GM12864 (cell line): Measurements from ENCODE around the gene ARHGAP9.
"Not testable (repeated sequence)": the region's sequence is repeated elsewhere in the genome, so short reads cannot be mapped to it uniquely, and the experiment has no call there.

Experiments
- DNase-seq: peaks from one replicate; pipeline ENCODE4 v3.0.0-alpha.2; 2011; ENCODE audit warnings: low read depth
- H3K4me3 ChIP-seq: 2 replicates; pipeline ENCODE4 v1.5.1; 2011; ENCODE audit warnings: mild to moderate bottlenecking, low read depth, low read length, control low read depth
- TF ChIP-seq, protein P1 (sequence below): IDR thresholded peaks from 2 replicates; pipeline ENCODE4 v1.5.1; 2011; ENCODE audit warnings: low read depth, mild to moderate bottlenecking, moderate library complexity, low read length, control low read depth, inconsistent platforms; ENCODE audit errors: missing control alignments

Gene ARHGAP9

DNA sequence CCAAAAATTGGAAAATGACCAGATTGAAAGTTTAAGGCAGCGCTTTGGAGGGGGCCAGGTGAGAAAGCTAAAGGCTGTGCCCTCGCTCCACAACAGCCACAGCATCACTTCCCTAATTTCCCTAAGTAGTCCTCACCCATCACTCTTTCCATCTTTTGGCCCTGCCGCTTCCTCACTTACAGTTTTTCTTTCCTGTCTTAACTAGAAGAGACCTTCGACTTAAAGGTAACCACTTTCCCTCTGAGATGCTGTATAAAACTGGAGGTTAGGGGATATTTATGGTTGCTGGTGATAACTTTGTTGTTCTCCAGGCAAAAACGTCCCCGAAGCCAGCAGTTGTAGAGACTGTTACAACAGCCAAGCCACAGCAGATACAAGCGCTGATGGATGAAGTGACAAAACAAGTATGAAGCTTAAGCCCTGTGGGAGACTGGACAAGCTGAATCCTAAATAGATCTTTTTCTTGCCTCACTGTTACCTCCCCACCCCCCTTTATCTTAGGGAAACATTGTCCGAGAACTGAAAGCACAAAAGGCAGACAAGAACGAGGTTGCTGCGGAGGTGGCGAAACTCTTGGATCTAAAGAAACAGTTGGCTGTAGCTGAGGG is 36.4 kb upstream of the ARHGAP9 start:
- H3K4me3 ChIP-seq, result no peak overlapping the region
- no peak for DNase-seq
- TF ChIP-seq, protein P1, sequence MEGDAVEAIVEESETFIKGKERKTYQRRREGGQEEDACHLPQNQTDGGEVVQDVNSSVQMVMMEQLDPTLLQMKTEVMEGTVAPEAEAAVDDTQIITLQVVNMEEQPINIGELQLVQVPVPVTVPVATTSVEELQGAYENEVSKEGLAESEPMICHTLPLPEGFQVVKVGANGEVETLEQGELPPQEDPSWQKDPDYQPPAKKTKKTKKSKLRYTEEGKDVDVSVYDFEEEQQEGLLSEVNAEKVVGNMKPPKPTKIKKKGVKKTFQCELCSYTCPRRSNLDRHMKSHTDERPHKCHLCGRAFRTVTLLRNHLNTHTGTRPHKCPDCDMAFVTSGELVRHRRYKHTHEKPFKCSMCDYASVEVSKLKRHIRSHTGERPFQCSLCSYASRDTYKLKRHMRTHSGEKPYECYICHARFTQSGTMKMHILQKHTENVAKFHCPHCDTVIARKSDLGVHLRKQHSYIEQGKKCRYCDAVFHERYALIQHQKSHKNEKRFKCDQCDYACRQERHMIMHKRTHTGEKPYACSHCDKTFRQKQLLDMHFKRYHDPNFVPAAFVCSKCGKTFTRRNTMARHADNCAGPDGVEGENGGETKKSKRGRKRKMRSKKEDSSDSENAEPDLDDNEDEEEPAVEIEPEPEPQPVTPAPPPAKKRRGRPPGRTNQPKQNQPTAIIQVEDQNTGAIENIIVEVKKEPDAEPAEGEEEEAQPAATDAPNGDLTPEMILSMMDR, result no peak

DNA sequence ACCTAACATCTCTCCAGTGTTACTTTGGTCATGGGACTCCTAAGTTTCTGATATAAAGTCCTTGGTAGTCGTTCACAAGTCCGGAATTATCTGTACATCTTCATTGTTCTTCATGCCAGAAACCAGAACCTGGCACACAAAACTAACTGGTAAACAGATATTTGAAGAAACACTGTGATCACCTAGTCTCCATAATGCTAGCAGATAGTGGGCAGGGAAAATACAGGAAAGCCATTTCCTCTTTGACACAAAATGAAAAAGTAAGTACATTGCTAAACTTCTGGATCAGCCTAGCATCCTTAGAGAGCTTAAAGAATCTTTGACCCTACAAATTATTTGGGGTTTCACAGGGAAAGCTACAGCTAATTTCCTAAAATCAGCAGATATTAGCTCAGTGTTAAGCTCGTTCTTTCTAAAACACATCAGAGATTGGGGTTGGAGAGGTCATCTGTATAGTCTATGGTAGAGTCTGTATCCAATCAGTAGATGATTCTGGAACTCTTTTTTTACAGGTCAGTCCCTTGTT is 35.8 kb upstream of the ARHGAP9 start:
- H3K4me3 ChIP-seq, result no peak overlapping the region
- no peak for DNase-seq
- TF ChIP-seq, protein P1, result no peak

DNA sequence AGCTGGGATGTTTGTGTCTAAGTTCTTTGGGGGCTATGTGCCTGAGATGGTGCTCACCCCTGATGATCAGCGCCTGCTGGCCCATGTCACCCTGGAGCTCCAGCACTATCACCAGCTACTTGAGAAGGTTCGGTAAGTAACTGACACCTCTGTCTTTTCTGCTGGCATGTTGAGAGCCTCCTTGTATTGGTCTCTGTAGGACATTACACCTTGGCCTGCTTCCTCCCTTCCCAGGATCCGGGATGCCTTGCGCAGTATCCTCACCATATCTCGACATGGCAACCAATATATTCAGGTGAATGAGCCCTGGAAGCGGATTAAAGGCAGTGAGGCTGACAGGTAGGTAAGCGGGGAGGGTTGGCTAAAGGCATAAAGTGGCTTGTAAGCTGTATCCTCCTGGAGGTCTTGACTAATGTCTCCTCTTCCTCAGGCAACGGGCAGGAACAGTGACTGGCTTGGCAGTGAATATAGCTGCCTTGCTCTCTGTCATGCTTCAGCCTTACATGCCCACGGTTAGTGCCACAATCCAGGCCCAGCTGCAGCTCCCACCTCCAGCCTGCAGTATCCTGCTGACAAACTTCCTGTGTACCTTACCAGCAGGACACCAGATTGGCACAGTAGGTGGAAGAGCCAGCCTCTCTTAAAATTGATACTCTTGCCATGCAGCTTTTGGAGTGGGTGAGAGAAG is 35.2 kb upstream of the ARHGAP9 start:
- H3K4me3 ChIP-seq, result no peak overlapping the region
- DNase-seq, result no peak

DNA sequence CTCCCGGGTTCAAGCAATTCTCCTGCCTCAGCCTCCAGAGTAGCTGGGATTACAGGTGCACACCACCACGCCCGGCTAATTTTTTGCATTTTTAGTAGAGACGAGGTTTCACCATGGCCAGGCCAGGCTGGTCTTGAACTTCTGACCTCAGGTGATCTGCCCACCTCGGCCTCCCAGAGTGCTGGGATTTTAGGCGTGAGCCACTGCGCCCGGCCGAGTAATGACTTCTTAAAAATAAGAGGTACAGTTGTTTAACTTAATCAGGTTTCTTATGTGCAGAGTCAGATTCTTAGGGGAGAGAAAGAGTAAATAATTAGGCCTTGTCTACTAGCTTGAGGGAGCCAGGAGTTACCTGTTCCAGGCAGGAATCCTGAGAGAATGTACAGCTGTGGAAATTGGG is 34.6 kb upstream of the ARHGAP9 start:
- not testable (repeated sequence) for DNase-seq, H3K4me3 ChIP-seq

More for the DNA sequence above, 35.2 kb upstream of the ARHGAP9 start:
- TF ChIP-seq, protein P1, result no peak

DNA sequence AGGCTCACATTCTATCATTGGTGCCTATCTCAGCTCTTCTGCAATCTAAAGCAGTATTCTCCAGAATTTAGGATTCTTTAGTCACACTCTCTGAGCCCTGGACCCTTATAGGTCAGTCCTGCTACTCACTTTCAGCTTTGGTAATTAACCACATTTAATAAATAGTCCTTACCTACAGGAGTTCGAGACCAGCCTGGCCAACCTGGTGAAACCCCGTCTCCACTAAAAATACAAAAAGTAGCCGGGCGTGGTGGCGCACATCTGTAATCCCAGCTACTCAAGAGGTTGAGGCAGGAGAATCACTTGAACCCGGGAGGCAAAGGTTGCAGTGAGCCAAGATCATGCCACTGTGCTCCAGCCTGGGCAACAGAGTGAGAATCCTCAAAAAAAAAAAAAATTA is 34.0 kb upstream of the ARHGAP9 start:
- H3K4me3 ChIP-seq, DNase-seq: not testable (repeated sequence)

DNA sequence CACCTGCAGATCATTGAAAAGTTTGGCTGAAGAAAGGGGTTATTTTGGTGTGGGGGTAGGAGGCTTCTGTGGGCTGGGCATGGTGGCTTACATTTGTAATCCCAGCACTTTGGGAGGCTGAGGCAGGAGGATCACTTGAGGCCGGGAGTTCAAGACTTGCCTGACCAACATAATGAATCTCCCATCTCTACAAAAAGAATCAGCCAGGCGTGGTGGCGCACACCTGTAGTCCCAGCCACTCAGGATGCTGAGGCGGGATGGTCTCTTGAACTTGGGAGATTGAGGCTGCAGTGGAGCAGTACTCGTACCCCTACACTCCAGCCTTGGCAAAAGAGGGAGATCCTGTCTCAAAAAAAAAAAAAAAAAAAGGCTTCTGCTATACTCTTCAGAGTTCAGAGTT is 33.6 kb upstream of the ARHGAP9 start:
- TF ChIP-seq, protein P1, result no peak
- H3K4me3 ChIP-seq, result no peak overlapping the region
- no peak for DNase-seq

DNA sequence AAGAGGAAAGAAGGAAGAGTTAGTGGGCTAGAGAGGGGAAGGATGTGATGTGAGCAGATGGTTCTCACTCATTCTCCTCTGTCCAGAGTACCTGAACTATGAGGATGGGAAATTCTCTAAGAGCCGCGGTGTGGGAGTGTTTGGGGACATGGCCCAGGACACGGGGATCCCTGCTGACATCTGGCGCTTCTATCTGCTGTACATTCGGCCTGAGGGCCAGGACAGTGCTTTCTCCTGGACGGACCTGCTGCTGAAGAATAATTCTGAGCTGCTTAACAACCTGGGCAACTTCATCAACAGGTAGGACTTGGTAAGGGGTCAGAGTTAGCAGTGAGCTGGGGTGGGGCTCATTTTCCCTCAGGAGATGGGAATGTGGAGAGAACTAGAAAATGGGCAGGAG is 33.0 kb upstream of the ARHGAP9 start:
- TF ChIP-seq, protein P1, result no peak
- H3K4me3 ChIP-seq, result no peak overlapping the region
- DNase-seq, result no peak
